ENCODE results near the gene KIF1A.

Gene KIF1A

GRCh38 chr2:240795916-240796510 is 24.0 kb downstream of the KIF1A start:
- Histone ChIP-seq H3K27me3 (ENCODE audit: insufficient read depth, low read length) (peaks cover 10% of the 10 kb centered on the region; the same call in 1 of the 2 replicates), H4K20me1 (ENCODE audit: insufficient read depth, low read length) (no peaks in the 10 kb centered on the region), H3K9me3 (ENCODE audit: low read length) (no peaks in the 10 kb centered on the region), H2AFZ (ENCODE audit: low read length) (no peak overlapping the region), H3K36me3 (ENCODE audit: insufficient read depth, low read length) (no peaks in the 10 kb centered on the region), H3K4me3 (ENCODE audit: low read depth, low read length, poor library complexity, severe bottlenecking) (no peak overlapping the region), H3K9ac (ENCODE audit: low read length) (no peak overlapping the region), H3K4me2 (ENCODE audit: low read length) (no peak overlapping the region), H3K4me1 (ENCODE audit: insufficient read depth, low read length, severe bottlenecking) (no peaks in the 10 kb centered on the region), H3K27ac (ENCODE audit: low read depth, low read length, poor library complexity, severe bottlenecking) (no peak overlapping the region), H3K9me2 (ENCODE audit: low read depth, low read length) (no peaks in the 10 kb centered on the region), H3F3A (ENCODE audit: insufficient read depth, low read length) (no peaks in the 10 kb centered on the region), H3K79me2 (ENCODE audit: insufficient read depth, low read length) (no peaks in the 10 kb centered on the region)
- TF ChIP-seq EZH2 (IDR thresholded peaks at IDR 0.05; ENCODE audit: borderline replicate concordance, low read length) (no peak), CTCF (IDR thresholded peaks at IDR 0.05; ENCODE audit: low read length) (no peak)

GRCh38 chr2:240795454-240795853 is 24.6 kb downstream of the KIF1A start:
- Histone ChIP-seq H3K27me3 (ENCODE audit: insufficient read depth, low read length) (peaks cover 6% of the 10 kb centered on the region; the same call in 1 of the 2 replicates), H3F3A (ENCODE audit: insufficient read depth, low read length) (no peaks in the 10 kb centered on the region), H3K4me1 (ENCODE audit: insufficient read depth, low read length, severe bottlenecking) (no peaks in the 10 kb centered on the region), H2AFZ (ENCODE audit: low read length) (no peak overlapping the region), H3K9ac (ENCODE audit: low read length) (no peak overlapping the region), H3K27ac (ENCODE audit: low read depth, low read length, poor library complexity, severe bottlenecking) (no peak overlapping the region), H3K79me2 (ENCODE audit: insufficient read depth, low read length) (no peaks in the 10 kb centered on the region), H3K4me2 (ENCODE audit: low read length) (no peak overlapping the region), H3K36me3 (ENCODE audit: insufficient read depth, low read length) (no peaks in the 10 kb centered on the region), H4K20me1 (ENCODE audit: insufficient read depth, low read length) (no peaks in the 10 kb centered on the region), H3K4me3 (ENCODE audit: low read depth, low read length, poor library complexity, severe bottlenecking) (no peak overlapping the region), H3K9me3 (ENCODE audit: low read length) (no peaks in the 10 kb centered on the region), H3K9me2 (ENCODE audit: low read depth, low read length) (no peaks in the 10 kb centered on the region)
- TF ChIP-seq EZH2 (IDR thresholded peaks at IDR 0.05; ENCODE audit: borderline replicate concordance, low read length) (no peak), CTCF (IDR thresholded peaks at IDR 0.05; ENCODE audit: low read length) (no peak)

- TF ChIP-seq CTCF (IDR thresholded peaks at IDR 0.05; ENCODE audit: low read length) (no peak), EZH2 (IDR thresholded peaks at IDR 0.05; ENCODE audit: borderline replicate concordance, low read length) (no peak)
- no peak overlapping the region for H2AFZ ChIP-seq (ENCODE audit: low read length)
- no peak overlapping the region for H3K4me3 ChIP-seq (ENCODE audit: low read depth, low read length, poor library complexity, severe bottlenecking)
- H3K9me3 ChIP-seq (ENCODE audit: low read length): no peaks in the 10 kb centered on the region
- no peaks in the 10 kb centered on the region for H3K79me2 ChIP-seq (ENCODE audit: insufficient read depth, low read length)
- H4K20me1 ChIP-seq (ENCODE audit: insufficient read depth, low read length): no peaks in the 10 kb centered on the region
- H3K27ac ChIP-seq (ENCODE audit: low read depth, low read length, poor library complexity, severe bottlenecking): no peak overlapping the region
- H3K4me2 ChIP-seq (ENCODE audit: low read length): no peak overlapping the region
- H3F3A ChIP-seq (ENCODE audit: insufficient read depth, low read length): no peaks in the 10 kb centered on the region
- H3K36me3 ChIP-seq (ENCODE audit: insufficient read depth, low read length): no peaks in the 10 kb centered on the region
- H3K9ac ChIP-seq (ENCODE audit: low read length): no peak overlapping the region
- H3K9me2 ChIP-seq (ENCODE audit: low read depth, low read length): no peaks in the 10 kb centered on the region
- no peaks in the 10 kb centered on the region for H3K4me1 ChIP-seq (ENCODE audit: insufficient read depth, low read length, severe bottlenecking)
- peaks cover 6% of the 10 kb centered on the region; the same call in 1 of the 2 replicates for H3K27me3 ChIP-seq (ENCODE audit: insufficient read depth, low read length)
Observed at GRCh38 chr2:240794178-240794721, 25.8 kb downstream of the KIF1A start.

Measured in OCI-LY1 (cell line).